ENCODE results near the gene TMPRSS3. TPM values are rescaled to one million over a fixed set of nuclear protein-coding genes. Genes with fewer than 3 reads are reported as not detected.

The TMPRSS3 gene
- polyA plus RNA-seq, 12 donors = 0.10 to 0.32 TPM; not detected in 10

- no peak for DNase-seq
Measured at GRCh38 chr21:42389449-42389835, 6.4 kb downstream of the TMPRSS3 start.

GRCh38 chr21:42388740-42389448, 7.0 kb downstream of the TMPRSS3 start:
- no peak for DNase-seq

GRCh38 chr21:42387843-42388340, 8.0 kb downstream of the TMPRSS3 start:
- no peak for DNase-seq

DNA sequence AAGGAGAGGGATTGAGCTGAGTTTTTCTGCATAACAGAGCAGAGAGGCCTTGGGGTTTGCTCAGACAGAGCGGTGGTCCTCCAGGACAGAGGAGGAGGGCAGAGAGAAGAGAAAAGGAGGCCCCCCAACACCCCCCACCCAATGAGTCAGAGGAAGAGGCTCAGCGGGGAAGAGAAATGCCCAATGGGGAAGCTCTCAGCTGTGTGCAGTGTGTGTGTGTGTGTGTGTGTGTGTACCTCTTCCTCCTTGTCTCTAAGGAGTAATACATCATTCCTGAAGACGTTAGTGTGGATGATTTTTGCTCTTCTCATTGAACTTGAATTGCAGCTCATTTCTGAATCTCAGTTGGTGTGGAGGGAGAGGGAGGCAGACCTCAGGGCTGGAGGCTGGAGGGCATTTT, 8.7 kb downstream of the TMPRSS3 start:
- DNase-seq = no peak

- DNase-seq = no peak
Measured at GRCh38 chr21:42386034-42386591, 9.7 kb downstream of the TMPRSS3 start.

GRCh38 chr21:42385619-42386018, 10.2 kb downstream of the TMPRSS3 start:
- no peak for DNase-seq

DNA sequence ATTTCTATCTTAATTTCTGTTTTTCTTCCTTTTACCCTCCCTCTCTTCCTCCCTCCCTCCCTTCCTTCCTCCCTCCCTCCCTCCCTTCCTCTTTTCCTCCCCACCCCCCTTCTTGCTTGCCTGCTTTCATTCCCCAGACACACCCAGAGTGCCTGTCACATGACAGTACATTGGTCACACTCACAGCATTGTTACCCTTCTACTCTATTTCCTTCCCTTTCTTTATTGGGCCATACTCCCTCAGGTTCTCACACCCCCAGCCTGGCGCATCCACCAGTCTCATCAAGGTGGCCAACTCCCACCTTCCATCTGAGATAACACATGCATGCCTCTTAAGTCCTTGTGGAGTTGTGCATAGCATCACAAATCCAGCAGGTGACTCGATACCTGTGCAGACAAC, 10.9 kb downstream of the TMPRSS3 start:
- no peak for DNase-seq

- DNase-seq = no peak
Measured at GRCh38 chr21:42384156-42384945, 11.5 kb downstream of the TMPRSS3 start.

DNA sequence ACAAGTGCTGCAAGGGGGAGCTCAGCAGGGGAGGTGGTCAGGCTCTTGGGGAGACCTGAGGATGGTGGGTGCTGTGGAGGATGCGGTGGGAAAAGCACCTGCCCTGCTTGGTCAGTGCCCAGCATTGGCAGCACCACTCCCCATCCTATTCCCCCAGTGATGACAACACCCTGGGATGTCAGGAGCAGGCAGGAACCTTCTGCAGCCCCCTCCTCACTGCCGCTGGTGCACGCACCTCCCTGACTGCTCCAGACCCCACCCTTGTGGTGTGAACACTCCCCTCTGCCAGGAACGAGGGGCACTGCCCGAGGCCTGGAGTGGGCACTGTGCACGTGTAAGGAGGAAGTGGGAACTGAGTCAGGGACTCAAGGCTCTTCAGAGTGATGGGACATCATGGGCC, 12.5 kb downstream of the TMPRSS3 start:
- no peak for DNase-seq

- no peak for DNase-seq
Measured at GRCh38 chr21:42382915-42383314, 12.9 kb downstream of the TMPRSS3 start.

- no peak for DNase-seq
Measured at GRCh38 chr21:42381347-42381984, 14.4 kb downstream of the TMPRSS3 start.

- DNase-seq = no peak
Measured at GRCh38 chr21:42379426-42380215, 16.2 kb downstream of the TMPRSS3 start.

DNA sequence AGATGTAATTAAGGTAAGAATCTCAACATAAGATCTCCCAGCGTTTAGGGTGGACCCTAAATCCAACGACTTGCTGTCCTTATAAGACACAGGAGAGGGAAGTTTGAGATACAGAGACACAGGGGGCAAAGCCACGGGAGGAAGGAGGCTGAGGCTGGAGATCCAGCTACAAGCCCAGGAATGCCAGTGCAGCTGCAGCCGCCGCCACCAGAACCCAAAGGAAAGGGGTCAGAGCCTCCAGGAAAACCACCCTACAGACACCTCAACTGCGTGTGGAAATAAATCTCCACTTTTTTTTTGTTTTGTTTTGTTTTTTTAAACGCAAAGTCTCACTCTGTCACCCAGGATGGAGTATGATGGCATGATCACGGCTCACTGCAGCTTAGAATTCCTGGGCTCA, 17.4 kb downstream of the TMPRSS3 start:
- no peak for DNase-seq

GRCh38 chr21:42377951-42378340, 17.9 kb downstream of the TMPRSS3 start:
- no peak for DNase-seq

DNA sequence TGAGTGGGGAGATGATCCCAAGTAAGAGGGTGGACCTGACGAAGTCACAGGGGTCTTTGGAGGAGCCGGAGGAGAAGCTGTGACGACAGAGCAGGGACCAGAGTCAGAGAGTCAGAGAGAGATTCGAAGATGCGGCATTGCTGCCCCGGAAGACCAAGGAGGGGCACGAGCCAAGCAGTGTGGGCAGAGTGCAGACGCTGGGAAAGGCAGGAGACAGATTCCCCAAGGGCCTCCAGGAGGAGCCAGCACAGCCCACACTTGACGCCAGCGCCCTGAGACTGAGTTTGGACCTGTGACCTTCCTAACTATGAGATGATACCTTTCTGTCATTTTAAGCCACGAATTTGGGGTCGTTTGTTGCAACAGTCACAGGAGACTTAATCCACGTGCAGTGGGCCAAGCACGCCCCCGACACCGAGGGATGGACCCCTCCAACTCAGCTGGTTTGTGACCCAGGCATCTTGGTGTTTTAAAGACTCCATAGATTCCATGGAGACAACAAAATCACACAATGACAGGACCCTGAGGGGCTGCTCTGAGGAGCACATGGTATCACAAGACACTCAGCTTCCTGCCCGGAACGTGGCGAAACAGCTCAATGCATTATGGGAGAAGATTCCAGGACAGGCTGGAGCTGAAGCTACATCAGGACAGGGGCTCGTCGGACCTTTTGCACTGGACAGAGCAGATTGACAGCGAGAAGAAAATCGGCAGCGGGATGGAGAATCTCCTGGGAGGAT, 18.5 kb downstream of the TMPRSS3 start:
- DNase-seq = no peak

GRCh38 chr21:42376338-42376982, 19.4 kb downstream of the TMPRSS3 start:
- DNase-seq = no peak

DNA sequence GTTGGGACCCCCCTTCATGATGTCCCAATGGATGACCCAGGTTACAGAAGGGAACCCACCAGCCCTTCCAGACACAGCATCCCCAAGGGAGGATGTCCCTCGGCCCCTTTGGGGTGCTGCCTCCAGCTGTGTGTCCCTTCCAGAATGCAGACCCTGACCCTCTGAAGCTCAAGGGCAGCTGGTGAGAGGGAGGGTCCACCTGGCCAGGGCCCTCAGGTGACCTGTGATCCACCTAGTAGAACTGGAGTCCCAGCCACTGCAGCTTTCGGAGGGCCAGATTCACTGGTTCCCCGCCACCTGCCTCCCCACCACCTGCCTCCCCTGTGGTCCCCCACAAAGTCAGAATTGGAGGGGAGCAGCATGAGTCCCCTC, 19.9 kb downstream of the TMPRSS3 start:
- no peak for DNase-seq

GRCh38 chr21:42375506-42375905, 20.3 kb downstream of the TMPRSS3 start:
- no peak for DNase-seq

- no peak for DNase-seq
Measured at GRCh38 chr21:42374864-42375499, 20.9 kb downstream of the TMPRSS3 start.

- DNase-seq = no peak
Measured at GRCh38 chr21:42374457-42374856, 21.4 kb downstream of the TMPRSS3 start.

Data from muscle of arm (tissue), 12 donors.